IgD-negative memory B cell (primary cell): Measurements from ENCODE around the gene ADA. TPM values are rescaled to one million over a fixed set of nuclear protein-coding genes. Genes with fewer than 3 reads are reported as not detected.

Experiments used
- H3K27ac Mint-ChIP-seq, 3 donors: one replicate each; pipeline ENCODE4 v1.8.0; 2020 to 2022; ENCODE audit warnings: mild to moderate bottlenecking in 3 of 3, mixed read lengths in 3 of 3, moderate library complexity in 1 of 3
- H3K27me3 Mint-ChIP-seq: one replicate; pipeline ENCODE4 v1.8.0; 2021; ENCODE audit warnings: mixed read lengths
- H3K36me3 Mint-ChIP-seq: one replicate; pipeline ENCODE4 v1.8.0; 2020; ENCODE audit warnings: mild to moderate bottlenecking, mixed read lengths
- H3K4me1 Mint-ChIP-seq, 3 donors: one replicate each; pipeline ENCODE4 v1.8.0; 2020 to 2022; ENCODE audit warnings: mixed read lengths in 3 of 3, mild to moderate bottlenecking in 1 of 3
- H3K4me3 Mint-ChIP-seq, 4 donors: one replicate each; pipeline ENCODE4 v1.8.0; 2020 to 2022; ENCODE audit warnings: mild to moderate bottlenecking in 4 of 4, mixed read lengths in 4 of 4, moderate library complexity in 3 of 4
- H3K9me3 Mint-ChIP-seq, 3 donors: one replicate each; pipeline ENCODE4 v1.8.0; 2020 to 2021; ENCODE audit warnings: mixed read lengths in 3 of 3, mild to moderate bottlenecking in 1 of 3
- polyA plus RNA-seq: library from polyadenylated mRNA; unstranded; fragments of 300-500 nt; fragmentation: Illumina TruSeq; gene quantifications from one replicate; pipeline ENCODE4 v1.2.3, GENCODE V29; 2021

The ADA gene
- polyA plus RNA-seq, 1 donor from 2014 or later = 10.5 TPM

DNA sequence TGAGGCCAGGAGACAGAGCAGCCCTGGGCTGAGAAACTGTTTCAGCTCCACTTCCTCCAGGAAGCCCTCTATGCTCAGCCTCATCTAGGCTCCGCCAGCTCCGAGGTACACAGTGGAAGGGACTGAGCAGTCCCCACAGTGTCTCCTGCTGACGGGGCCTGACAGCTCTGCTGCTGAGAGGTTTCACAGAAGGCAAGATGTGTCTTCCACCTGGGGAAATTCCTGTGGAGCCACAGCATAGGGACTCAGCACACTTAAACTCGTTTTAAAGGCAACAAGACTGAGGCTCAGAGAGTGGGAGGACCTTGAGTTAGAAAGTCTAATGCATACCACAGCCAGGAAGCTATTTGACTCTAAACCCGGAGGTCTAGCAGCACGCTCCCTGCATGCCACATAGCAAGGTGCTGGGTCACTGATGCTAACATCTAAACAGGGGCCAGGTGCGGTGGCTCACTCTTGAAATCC is 6.8 kb downstream of the ADA start:
- Mint-ChIP-seq H3K4me3 (peak overlapping the region in 3 of 4 donors; percentile 63 to 88 (median 84)), H3K36me3 (peaks cover 1% of the 10 kb centered on the region), H3K27ac (peak overlapping the region; percentile 85 to 99 (median 93)), H3K27me3 (peaks cover 2% of the 10 kb centered on the region), H3K4me1 (peaks cover 44 to 68% (median 60%) of the 10 kb centered on the region in 3 donors), H3K9me3 (no peaks in the 10 kb centered on the region)

GRCh38 chr20:44644230-44644617 is 7.3 kb downstream of the ADA start:
- H3K4me1 Mint-ChIP-seq = peaks cover 43 to 66% (median 57%) of the 10 kb centered on the region in 3 donors
- peaks cover 2% of the 10 kb centered on the region for H3K27me3 Mint-ChIP-seq
- peaks cover 1% of the 10 kb centered on the region for H3K36me3 Mint-ChIP-seq
- H3K4me3 Mint-ChIP-seq = peak overlapping the region in 2 of 4 donors; percentile 49 to 88
- peak overlapping the region; percentile 85 to 99 (median 93) for H3K27ac Mint-ChIP-seq
- H3K9me3 Mint-ChIP-seq = no peaks in the 10 kb centered on the region

DNA sequence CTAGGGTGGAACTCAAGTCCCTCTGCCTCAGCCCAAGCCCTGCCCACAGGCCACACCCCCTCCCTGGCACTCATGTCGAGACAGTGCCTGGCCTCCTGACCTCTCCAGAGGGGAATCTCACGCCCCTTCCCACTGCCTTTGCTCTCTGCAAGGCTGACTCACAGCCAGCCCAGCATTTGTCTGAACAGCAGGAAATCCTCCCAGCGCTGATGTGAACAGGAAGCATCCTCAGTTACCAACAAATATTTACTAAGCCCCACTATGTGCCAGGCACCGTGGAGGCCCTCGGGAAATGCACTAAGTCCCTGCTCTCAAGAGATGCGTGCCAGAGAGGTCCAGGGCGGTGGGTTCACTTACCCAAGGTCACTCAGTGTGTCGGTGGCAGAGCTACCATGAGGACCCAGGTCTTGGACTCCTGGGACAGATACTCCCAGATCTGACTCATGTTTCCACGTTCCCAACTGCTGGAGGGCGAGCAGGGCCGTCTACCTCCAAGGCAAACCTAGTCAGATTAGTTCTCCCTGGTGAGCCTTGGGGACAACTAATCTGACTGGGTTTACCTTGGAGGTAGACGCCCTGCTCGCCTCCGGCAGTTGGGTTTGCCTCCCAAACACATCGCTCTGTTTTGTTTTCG is 7.8 kb downstream of the ADA start:
- H3K36me3 Mint-ChIP-seq = peaks cover 1% of the 10 kb centered on the region
- H3K4me1 Mint-ChIP-seq = peaks cover 44 to 62% (median 55%) of the 10 kb centered on the region in 3 donors
- peak overlapping the region; percentile 78 to 99 (median 93) for H3K27ac Mint-ChIP-seq
- peak overlapping the region in 3 of 4 donors; percentile 37 to 49 (median 43) for H3K4me3 Mint-ChIP-seq
- peaks cover 2% of the 10 kb centered on the region for H3K27me3 Mint-ChIP-seq
- no peaks in the 10 kb centered on the region for H3K9me3 Mint-ChIP-seq

DNA sequence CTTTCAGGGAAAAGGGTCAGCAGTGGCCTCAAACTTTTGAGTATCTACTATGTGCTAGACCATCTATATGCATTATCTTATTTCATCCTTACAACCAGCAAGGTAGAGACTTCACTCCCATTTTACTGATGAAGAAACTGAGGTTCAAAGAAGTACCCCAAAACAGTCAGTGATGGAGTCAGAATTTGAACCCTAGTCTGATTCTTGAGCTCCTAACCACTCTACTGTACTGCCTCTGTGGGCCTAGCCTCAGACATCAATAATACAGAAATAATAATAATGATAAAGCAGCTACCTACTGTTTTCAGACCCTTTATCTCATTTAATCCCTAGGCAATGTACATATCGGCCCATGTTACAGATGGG is 8.4 kb downstream of the ADA start:
- Mint-ChIP-seq H3K27ac (peak overlapping the region; percentile 78 to 99 (median 94)), H3K27me3 (peaks cover 2% of the 10 kb centered on the region), H3K36me3 (peaks cover 1% of the 10 kb centered on the region), H3K4me1 (peaks cover 44 to 58% (median 55%) of the 10 kb centered on the region in 3 donors), H3K4me3 (peak overlapping the region in 3 of 4 donors; percentile 43 to 86 (median 49)), H3K9me3 (no peaks in the 10 kb centered on the region)

DNA sequence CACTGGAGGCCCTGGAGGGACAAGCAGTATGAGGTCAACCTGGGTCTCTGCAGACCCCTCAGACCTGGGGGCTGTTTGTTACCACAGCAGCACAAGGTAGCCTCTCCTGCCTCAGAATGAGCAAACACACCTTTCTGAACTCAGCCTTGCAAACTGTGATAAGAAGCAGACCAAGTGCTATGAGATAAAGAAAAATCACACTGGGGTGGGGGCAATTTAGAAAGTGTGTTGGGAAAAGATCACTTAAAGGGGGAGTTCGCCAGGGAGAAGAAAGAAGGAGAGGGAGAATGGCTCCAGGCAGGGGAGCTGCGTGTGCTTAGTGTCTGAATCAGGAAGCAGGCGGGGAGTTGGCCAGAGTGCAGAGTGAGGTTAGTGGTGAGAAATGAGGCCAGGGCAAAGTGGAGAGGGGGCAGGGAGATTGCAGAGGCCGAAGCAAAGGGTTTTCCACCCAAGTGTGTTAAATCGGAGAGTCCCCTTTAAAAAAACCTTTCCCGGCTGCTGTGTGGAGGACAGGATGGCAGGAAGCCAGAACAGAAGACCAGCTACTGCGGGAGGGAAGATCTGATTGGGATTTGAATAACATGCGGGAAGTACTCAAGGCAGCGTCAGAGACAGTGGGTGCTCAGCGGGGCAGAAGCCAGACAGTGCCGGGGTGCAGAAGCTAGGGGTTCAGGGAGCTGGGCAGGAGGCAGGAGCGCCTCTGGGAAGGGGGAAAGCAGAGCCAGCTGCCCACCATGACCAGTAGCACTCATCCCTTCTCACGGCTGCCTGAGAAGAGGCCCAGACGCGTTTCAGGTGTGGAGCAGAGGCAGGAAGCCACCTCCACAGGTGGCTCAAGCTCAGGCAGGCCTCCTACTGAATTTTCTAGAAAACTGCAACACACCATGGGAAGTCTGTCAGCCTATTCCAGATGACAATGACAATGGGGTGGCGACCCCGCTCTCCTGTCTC is 9.0 kb downstream of the ADA start:
- Mint-ChIP-seq H3K27me3 (peaks cover 2% of the 10 kb centered on the region), H3K4me3 (peak overlapping the region; percentile 49 to 88 (median 74)), H3K27ac (peak overlapping the region; percentile 78 to 99 (median 94)), H3K4me1 (peaks cover 44 to 56% (median 55%) of the 10 kb centered on the region in 3 donors), H3K9me3 (no peaks in the 10 kb centered on the region), H3K36me3 (peaks cover 1% of the 10 kb centered on the region)

DNA sequence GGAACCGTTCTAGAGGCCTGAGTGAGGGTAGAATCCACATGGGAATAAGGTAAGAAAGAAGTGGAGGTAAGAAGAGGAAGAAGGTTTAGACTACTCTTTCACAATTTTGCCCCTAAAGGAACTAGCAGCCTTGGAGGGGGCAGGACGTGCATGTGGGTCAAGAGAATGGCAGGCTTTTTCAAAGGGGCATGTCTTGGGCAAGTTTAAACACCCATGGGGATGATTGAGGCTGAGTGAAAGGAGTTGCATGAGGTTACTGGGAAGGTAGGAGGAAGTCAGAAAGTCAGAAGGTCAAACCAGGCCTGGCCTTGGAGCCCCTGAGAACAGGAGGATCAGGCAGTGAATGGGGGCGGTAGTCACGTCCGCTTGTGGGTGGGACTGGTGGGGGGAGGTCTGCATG is 10.2 kb downstream of the ADA start:
- Mint-ChIP-seq H3K27ac (peak overlapping the region; percentile 27 to 93 (median 28)), H3K9me3 (no peaks in the 10 kb centered on the region), H3K27me3 (no peaks in the 10 kb centered on the region), H3K36me3 (peaks cover 1% of the 10 kb centered on the region), H3K4me3 (peak overlapping the region in 2 of 4 donors; percentile 5 to 79), H3K4me1 (peaks cover 37 to 46% (median 44%) of the 10 kb centered on the region in 3 donors)

DNA sequence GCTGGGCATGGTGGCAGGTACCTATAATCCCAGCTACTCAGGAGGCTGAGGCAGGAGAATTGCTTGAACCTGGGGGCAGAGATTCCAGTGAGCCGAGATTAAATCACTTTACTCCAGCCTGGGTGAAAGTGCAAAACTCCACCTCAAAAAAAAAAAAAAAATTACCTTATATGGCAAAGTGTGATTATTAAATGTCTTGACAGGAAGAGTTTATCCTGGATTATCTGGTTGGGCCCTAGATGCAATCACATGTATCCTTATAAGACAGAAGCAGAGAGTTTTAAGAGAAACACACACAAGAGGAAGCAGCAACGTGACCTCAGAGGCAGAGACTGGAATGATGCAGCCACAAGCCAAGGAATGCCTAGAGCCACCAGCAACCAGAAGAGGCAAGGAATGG is 11.0 kb downstream of the ADA start:
- H3K9me3 Mint-ChIP-seq = no peaks in the 10 kb centered on the region
- no peak overlapping the region for H3K4me3 Mint-ChIP-seq
- H3K27me3 Mint-ChIP-seq = no peaks in the 10 kb centered on the region
- peak overlapping the region in 1 of 3 donors; percentile 27 for H3K27ac Mint-ChIP-seq
- H3K36me3 Mint-ChIP-seq = peaks cover 1% of the 10 kb centered on the region
- peaks cover 32 to 38% (median 37%) of the 10 kb centered on the region in 3 donors for H3K4me1 Mint-ChIP-seq

GRCh38 chr20:44637522-44638372 is 13.8 kb downstream of the ADA start:
- peaks cover 1% of the 10 kb centered on the region for H3K36me3 Mint-ChIP-seq

GRCh38 chr20:44637042-44637441 is 14.5 kb downstream of the ADA start:
- Mint-ChIP-seq H3K36me3 (peaks cover 1% of the 10 kb centered on the region), H3K4me3 (no peak overlapping the region), H3K9me3 (no peaks in the 10 kb centered on the region), H3K27me3 (no peaks in the 10 kb centered on the region), H3K4me1 (peaks cover 11 to 18% (median 12%) of the 10 kb centered on the region in 3 donors), H3K27ac (no peak overlapping the region)

More at GRCh38 chr20:44637522-44638372, 13.8 kb downstream of the ADA start:
- no peak overlapping the region for H3K27ac Mint-ChIP-seq
- H3K4me1 Mint-ChIP-seq = peaks cover 16 to 20% (median 17%) of the 10 kb centered on the region in 3 donors
- no peaks in the 10 kb centered on the region for H3K9me3 Mint-ChIP-seq
- no peaks in the 10 kb centered on the region for H3K27me3 Mint-ChIP-seq
- no peak overlapping the region for H3K4me3 Mint-ChIP-seq

DNA sequence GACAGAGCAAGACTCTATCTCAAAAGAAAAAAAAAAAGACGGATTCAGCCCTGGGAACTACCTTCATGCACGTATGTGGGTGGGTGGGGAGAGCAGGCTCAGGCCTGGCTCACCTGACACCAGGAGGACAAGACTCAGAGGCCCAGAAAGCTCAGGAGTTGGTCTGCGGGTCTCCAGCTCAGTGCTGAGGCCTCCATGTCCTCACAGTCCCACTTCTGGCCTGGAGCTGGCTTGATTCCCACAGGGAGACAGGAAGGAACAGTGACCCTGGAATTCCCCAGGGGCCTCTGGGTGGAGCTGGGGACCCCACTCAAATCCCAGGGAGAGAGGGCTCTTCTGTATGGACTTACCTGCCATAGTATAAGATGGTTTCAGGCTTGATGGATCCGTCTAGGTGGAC is 15.6 kb downstream of the ADA start:
- H3K36me3 Mint-ChIP-seq = peaks cover 1% of the 10 kb centered on the region
- H3K27ac Mint-ChIP-seq = peak overlapping the region in 2 of 3 donors; percentile 15 to 63

DNA sequence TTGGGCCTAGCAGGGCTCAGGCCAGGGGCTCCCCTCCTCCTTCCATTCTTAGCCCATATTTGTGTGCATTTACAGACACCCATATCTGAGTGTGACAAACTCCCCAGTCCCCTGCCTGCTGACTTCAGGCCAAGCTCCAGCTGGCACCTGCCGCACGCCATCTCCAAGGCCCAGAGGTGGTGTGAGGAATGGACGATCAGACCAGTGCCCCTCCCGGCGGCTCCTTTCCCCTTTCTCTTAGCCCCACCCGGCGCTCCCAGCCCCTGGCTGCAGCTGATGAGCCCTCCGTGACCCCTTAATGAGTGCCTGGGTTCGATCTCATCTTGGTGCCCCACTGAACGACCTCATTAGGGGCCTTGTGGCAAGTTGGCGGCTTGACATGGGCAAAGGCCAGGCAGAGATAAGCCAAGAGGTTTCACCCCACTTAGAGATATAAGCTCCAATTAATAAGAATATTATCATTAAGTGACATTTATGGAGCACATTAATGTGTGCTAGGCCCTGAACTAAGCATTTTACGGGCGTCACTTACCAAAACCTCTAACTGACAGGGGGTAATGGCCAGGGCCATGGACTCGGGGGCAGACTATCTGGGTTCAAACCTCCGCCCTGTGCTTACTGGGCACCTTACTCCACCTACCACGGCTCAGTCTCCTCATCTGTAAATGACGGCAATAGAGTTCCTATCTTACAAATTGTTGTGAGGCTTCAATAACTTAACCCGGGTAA is 17.5 kb downstream of the ADA start:
- no peaks in the 10 kb centered on the region for H3K36me3 Mint-ChIP-seq
- H3K27me3 Mint-ChIP-seq = no peaks in the 10 kb centered on the region
- peak overlapping the region in 1 of 3 donors; percentile 62 for H3K27ac Mint-ChIP-seq
- H3K9me3 Mint-ChIP-seq = no peaks in the 10 kb centered on the region
- peaks cover 6 to 11% (median 7%) of the 10 kb centered on the region in 3 donors for H3K4me1 Mint-ChIP-seq
- peak overlapping the region in 1 of 4 donors; percentile 12 for H3K4me3 Mint-ChIP-seq

More for the DNA sequence above, 15.6 kb downstream of the ADA start:
- H3K4me1 Mint-ChIP-seq = peaks cover 6 to 12% (median 9%) of the 10 kb centered on the region in 3 donors
- H3K9me3 Mint-ChIP-seq = no peaks in the 10 kb centered on the region
- no peak overlapping the region for H3K4me3 Mint-ChIP-seq
- no peaks in the 10 kb centered on the region for H3K27me3 Mint-ChIP-seq

DNA sequence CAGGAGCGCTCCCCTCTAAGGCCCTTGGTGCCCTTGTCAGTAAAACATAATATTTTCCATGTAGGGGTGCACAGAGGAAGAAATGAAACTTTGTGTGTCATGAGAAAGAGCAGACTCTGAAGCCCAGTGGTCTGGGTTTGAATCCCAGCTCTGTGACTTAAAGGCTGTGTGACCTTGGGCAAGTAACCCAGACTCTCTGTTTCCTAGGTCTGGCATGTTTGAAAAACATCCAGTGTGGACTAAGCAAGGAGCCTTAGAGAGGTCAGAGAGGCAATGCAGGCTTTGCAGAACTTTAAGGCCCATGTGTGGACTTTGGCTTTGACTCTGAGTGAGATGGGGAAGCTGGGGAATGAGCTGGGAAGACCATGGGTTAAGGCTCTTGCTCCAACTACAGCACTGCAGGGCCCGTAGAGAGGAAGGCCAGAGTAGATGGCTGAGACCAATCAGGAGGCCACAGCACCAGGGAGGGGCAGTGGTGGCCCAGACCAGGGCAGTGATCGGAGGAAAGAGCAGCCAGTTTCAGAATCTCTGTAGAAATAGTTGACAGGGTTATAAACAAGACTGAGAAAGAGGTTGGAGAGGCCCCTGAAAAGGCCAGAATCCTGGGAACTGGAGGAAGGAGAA is 18.2 kb downstream of the ADA start:
- Mint-ChIP-seq H3K27ac (peak overlapping the region in 2 of 3 donors; percentile 62 to 73), H3K9me3 (no peaks in the 10 kb centered on the region), H3K27me3 (no peaks in the 10 kb centered on the region), H3K4me3 (no peak overlapping the region), H3K4me1 (peaks cover 4 to 11% (median 6%) of the 10 kb centered on the region in 3 donors), H3K36me3 (no peaks in the 10 kb centered on the region)

- Mint-ChIP-seq H3K9me3 (no peaks in the 10 kb centered on the region), H3K36me3 (no peaks in the 10 kb centered on the region), H3K27me3 (no peaks in the 10 kb centered on the region), H3K27ac (no peak overlapping the region), H3K4me1 (peaks cover 4 to 11% (median 6%) of the 10 kb centered on the region in 3 donors), H3K4me3 (no peak overlapping the region)
Observed at GRCh38 chr20:44632103-44632752, 19.3 kb downstream of the ADA start.
